Measurements from ENCODE around the gene ADAMTS2. TPM values are rescaled to one million over a fixed set of nuclear protein-coding genes. Genes with fewer than 3 reads are reported as not detected.

The ADAMTS2 gene
- total and polyA plus RNA-seq, 2 of the 8 experiments (the other 6 are each of a cell fraction or from before 2014, with no cell fraction given), result 6.6 to 7.3 TPM

GRCh38 chr5:179119415-179120170 is 225.7 kb downstream of the ADAMTS2 start:
- ChIA-PET POLR2A (ENCODE audit: partially characterized antibody) (no interaction called here), CTCF (ENCODE audit: partially characterized antibody) (no interaction called here)
- Histone ChIP-seq H4K5ac (ENCODE audit: insufficient read length, low read depth, low read length) (no peak overlapping the region), H2BK12ac (ENCODE audit: low read depth, low read length) (no peak overlapping the region), H3K4me3 (ENCODE audit: extremely low read depth in 1 of 4, insufficient read depth in 2 of 4, low read depth in 3 of 4, low read length in 4 of 4) (no peak overlapping the region), H3K23me2 (ENCODE audit: low read depth, low read length) (no peaks in the 10 kb centered on the region; the same call in 1 of the 2 replicates), H3K27me3 (replicated peaks in 1 of 4; ENCODE audit: control insufficient read depth in 3 of 4, extremely low read depth in 1 of 4, insufficient read depth in 3 of 4, low read length in 3 of 4) (no peaks in the 10 kb centered on the region), H3K18ac (ENCODE audit: extremely low read depth, low read length) (no peak overlapping the region), H4K91ac (replicated peaks; ENCODE audit: insufficient read length, low read length) (no peak overlapping the region), H2BK20ac (ENCODE audit: low read length) (no peak overlapping the region), H3K14ac (ENCODE audit: insufficient read length) (no peak overlapping the region), H3K79me2 (ENCODE audit: control insufficient read depth in 1 of 2, insufficient read depth in 2 of 2, low read length in 2 of 2) (no peaks in the 10 kb centered on the region), H3K23ac (ENCODE audit: insufficient read length) (no peak overlapping the region), H3K79me1 (ENCODE audit: low read depth, low read length) (no peaks in the 10 kb centered on the region), H3K56ac (replicated peaks; ENCODE audit: insufficient read length, low read depth, low read length) (no peak overlapping the region), H3K9me3 (ENCODE audit: insufficient read depth in 2 of 2, low read depth in 1 of 2, low read length in 1 of 2) (peaks cover 51 to 86% of the 10 kb centered on the region in 2 experiments), H3K27ac (ENCODE audit: low read depth, low read length) (no peak overlapping the region), H2BK120ac (replicated peaks; ENCODE audit: low read depth, low read length) (no peak overlapping the region), H3K4me2 (ENCODE audit: insufficient read depth in 1 of 2, low read depth in 2 of 2, low read length in 2 of 2) (no peak overlapping the region), H2AK5ac (ENCODE audit: low read depth, low read length) (no peak overlapping the region), H2AFZ (ENCODE audit: low read length) (no peak overlapping the region), H3K4ac (replicated peaks; ENCODE audit: insufficient read length, low read depth, low read length) (no peak overlapping the region), H3K9ac (replicated peaks in 1 of 4; ENCODE audit: extremely low read depth in 1 of 4, low read depth in 3 of 4, low read length in 3 of 4) (no peak overlapping the region), H2BK15ac (ENCODE audit: low read length) (no peak overlapping the region), H2BK5ac (ENCODE audit: low read depth, low read length) (no peak overlapping the region), H4K20me1 (replicated peaks in 1 of 2; ENCODE audit: control insufficient read depth in 1 of 2, insufficient read depth in 2 of 2, low read length in 2 of 2) (no peaks in the 10 kb centered on the region), H3K36me3 (ENCODE audit: control insufficient read depth in 2 of 4, insufficient read depth in 4 of 4, low read length in 3 of 4) (0 out of 8 replicates have a peak, but pooled peaks cover 0 to 2% (median 0%) of the 10 kb centered on the region in 4 experiments), H3K4me1 (replicated peaks in 1 of 4; ENCODE audit: control insufficient read depth in 3 of 4, insufficient read depth in 4 of 4, low read length in 3 of 4) (no peaks in the 10 kb centered on the region), H4K8ac (ENCODE audit: extremely low read depth, insufficient read depth, low read length) (no peak overlapping the region)
- FAIRE-seq, result no peak
- WGBS, 2 experiments (ENCODE audit: extremely low coverage in 1 of 2, insufficient coverage in 1 of 2, insufficient read length in 1 of 2, insufficient replicate concordance in 2 of 2, low coverage in 1 of 2, low lambda C conversion rate in 2 of 2, missing lambda C conversion rate in 1 of 2), result 90% methylated on average over 14 of the region's 15 CpGs; no CpG with 5 or more reads in 1 of the 2 experiments
- no peak for TF ChIP-seq ASH2L (IDR thresholded peaks at IDR 0.05; ENCODE audit: low read length)
- TF ChIP-seq FOSL1 (IDR thresholded peaks at IDR 0.05; ENCODE audit: insufficient read depth, low read depth, low read length), result no peak
- no peak for TF ChIP-seq BCL11A (IDR thresholded peaks at IDR 0.05; ENCODE audit: low read depth in 2 of 2, low read length in 2 of 2)
- TF ChIP-seq HDAC2 (IDR thresholded peaks at IDR 0.05; ENCODE audit: borderline replicate concordance in 1 of 2, low read depth in 2 of 2, low read length in 2 of 2), result no peak
- no peak for TF ChIP-seq SIRT6 (IDR thresholded peaks at IDR 0.05; ENCODE audit: low read length)
- no peak for TF ChIP-seq BRCA1 (IDR thresholded peaks at IDR 0.05; ENCODE audit: low read depth, low read length)
- TF ChIP-seq POLR2A (IDR thresholded peaks at IDR 0.05; ENCODE audit: control extremely low read depth in 1 of 2, low read depth in 2 of 2, low read length in 2 of 2), result no peak
- DNase-seq (ENCODE audit: low read depth in 1 of 2, low spot score in 2 of 2), result peak in 1 of 2 experiments; percentile 13
